Ascending aorta (tissue), 2 donors: Measurements from ENCODE around the gene OCSTAMP. TPM values are rescaled to one million over a fixed set of nuclear protein-coding genes. Genes with fewer than 3 reads are reported as not detected.

Experiments
- DNase-seq, 2 donors: peaks; one replicate each; pipeline ENCODE4 v3.0.0-alpha.2; 2019; ENCODE audit warnings: low spot score in 2 of 2
- H3K27ac ChIP-seq, 2 donors: fragments of 200-600 bp; sonication (generic); one replicate each; pipeline ENCODE4 v1.5.1; 2016 to 2017; ENCODE audit warnings: mild to moderate bottlenecking in 1 of 2
- H3K27me3 ChIP-seq: fragments of 200-600 bp; sonication (generic); one replicate; pipeline ENCODE4 v1.5.1; 2017
- H3K36me3 ChIP-seq, 2 donors: fragments of 200-600 bp; sonication (generic); one replicate each; pipeline ENCODE4 v1.5.1; 2016
- H3K4me1 ChIP-seq, 2 donors: fragments of 200-600 bp; sonication (generic); one replicate each; pipeline ENCODE4 v1.5.1; 2016 to 2017; ENCODE audit warnings: mild to moderate bottlenecking in 1 of 2
- H3K4me3 ChIP-seq, 2 donors: fragments of 200-600 bp; sonication (generic); one replicate each; pipeline ENCODE4 v1.5.1; 2016 to 2017; ENCODE audit warnings: mild to moderate bottlenecking in 1 of 2
- H3K9me3 ChIP-seq, 2 donors: fragments of 200-600 bp; sonication (generic); one replicate each; pipeline ENCODE4 v1.5.1; 2016
- intact Hi-C: fragments of 100-400 bp; cut with DNase I; formaldehyde crosslinking; loops from one replicate; pipeline ENCODE4 v1.15.1; 2023
- total RNA-seq: library from RNA; depleted of rRNA; stranded (reverse); fragments of >200 nt; gene quantifications from one replicate; pipeline ENCODE4 v1.1.0, GENCODE V29; 2016
- TF ChIP-seq, protein P1 (sequence below), 3 experiments: fragments of 200-600 bp in 2 of 3; fragments of 450-650 bp in 1 of 3; sonication (generic) in 2 of 3; IDR thresholded peaks; one replicate each; pipeline ENCODE4 v1.5.1; 2016 to 2019; ENCODE audit warnings: antibody characterized with exemption in 3 of 3, mild to moderate bottlenecking in 1 of 3, moderate library complexity in 1 of 3

The OCSTAMP gene
- total RNA-seq, 1 donor from 2014 or later: not detected

DNA sequence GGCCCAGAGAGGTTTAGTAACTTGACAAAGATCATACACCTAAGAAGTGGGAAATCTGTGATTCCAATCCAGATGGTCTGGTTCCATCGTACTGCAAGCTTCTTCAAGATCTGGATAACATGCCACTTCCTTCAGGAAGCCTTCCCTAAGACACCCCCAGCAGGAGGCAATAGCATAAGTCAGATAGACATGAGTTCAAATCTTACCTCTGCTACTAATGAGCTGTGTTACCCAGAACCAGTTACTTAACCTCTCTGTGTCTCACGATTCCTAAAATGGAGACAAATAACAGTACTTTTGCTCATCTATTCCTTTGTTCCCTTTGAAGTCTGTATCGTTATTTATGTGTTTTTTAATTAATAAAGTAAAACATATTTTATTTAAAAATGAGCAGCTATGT is 22.3 kb upstream of the OCSTAMP start:
- no peak overlapping the region for H3K4me3 ChIP-seq
- DNase-seq: no peak
- intact Hi-C loops: no loop called here
- H3K27me3 ChIP-seq: no peaks in the 10 kb centered on the region
- TF ChIP-seq, protein P1, sequence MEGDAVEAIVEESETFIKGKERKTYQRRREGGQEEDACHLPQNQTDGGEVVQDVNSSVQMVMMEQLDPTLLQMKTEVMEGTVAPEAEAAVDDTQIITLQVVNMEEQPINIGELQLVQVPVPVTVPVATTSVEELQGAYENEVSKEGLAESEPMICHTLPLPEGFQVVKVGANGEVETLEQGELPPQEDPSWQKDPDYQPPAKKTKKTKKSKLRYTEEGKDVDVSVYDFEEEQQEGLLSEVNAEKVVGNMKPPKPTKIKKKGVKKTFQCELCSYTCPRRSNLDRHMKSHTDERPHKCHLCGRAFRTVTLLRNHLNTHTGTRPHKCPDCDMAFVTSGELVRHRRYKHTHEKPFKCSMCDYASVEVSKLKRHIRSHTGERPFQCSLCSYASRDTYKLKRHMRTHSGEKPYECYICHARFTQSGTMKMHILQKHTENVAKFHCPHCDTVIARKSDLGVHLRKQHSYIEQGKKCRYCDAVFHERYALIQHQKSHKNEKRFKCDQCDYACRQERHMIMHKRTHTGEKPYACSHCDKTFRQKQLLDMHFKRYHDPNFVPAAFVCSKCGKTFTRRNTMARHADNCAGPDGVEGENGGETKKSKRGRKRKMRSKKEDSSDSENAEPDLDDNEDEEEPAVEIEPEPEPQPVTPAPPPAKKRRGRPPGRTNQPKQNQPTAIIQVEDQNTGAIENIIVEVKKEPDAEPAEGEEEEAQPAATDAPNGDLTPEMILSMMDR (IDR thresholded peaks at IDR 0.05): no peak
- H3K36me3 ChIP-seq: no peaks in the 10 kb centered on the region
- peaks cover 0 to 10% of the 10 kb centered on the region in 2 donors for H3K4me1 ChIP-seq
- no peaks in the 10 kb centered on the region for H3K9me3 ChIP-seq
- no peak overlapping the region for H3K27ac ChIP-seq

DNA sequence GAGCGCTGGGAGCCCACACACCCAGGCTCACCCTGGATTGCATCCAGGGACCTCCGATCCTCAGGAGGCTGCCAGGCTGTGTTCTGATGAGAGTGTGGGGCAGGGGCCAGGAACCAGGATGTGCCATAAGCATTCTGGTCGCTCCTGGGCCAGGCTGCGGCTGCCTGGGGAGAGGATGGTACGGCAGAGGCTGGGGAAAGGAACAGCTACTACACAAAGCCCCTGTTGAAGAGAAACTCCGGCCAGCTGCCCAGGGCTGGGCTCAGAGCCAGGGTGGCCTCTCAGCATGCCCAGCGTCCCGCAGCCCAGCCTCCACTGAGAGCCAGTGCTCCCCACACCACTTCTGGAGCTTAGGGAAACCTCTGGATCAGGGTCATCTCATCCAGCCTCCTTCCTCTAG is 21.7 kb upstream of the OCSTAMP start:
- TF ChIP-seq, protein P1 (IDR thresholded peaks at IDR 0.05): no peak
- DNase-seq: no peak
- H3K36me3 ChIP-seq: no peaks in the 10 kb centered on the region

DNA sequence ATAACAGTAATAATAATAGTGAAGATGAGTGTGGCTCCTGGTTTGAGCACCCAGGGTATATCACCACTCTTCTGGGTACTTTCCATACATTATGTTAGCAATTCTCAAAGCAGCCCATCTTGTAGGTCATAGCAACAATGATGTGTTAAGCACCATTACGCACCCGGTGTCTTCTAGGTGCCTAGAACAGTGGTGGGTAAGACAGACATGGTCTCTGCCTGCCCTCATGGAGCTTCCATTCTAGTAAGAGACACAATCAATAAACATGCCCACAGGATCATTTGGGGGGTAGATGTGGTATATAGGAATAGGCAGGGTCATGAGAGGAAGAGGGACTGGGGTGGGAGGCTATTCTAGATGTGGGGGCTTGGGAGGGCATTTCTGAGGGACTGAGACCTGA is 21.0 kb upstream of the OCSTAMP start:
- TF ChIP-seq, protein P1 (IDR thresholded peaks at IDR 0.05): no peak
- Histone ChIP-seq H3K4me1 (peaks cover 0 to 10% of the 10 kb centered on the region in 2 donors), H3K36me3 (no peaks in the 10 kb centered on the region), H3K9me3 (no peaks in the 10 kb centered on the region), H3K27ac (no peak overlapping the region), H3K27me3 (no peaks in the 10 kb centered on the region), H3K4me3 (no peak overlapping the region)
- DNase-seq: no peak
- intact Hi-C loops: no loop called here

More for the DNA sequence above, 21.7 kb upstream of the OCSTAMP start:
- H3K27me3 ChIP-seq: no peaks in the 10 kb centered on the region
- no peak overlapping the region for H3K27ac ChIP-seq
- no peaks in the 10 kb centered on the region for H3K9me3 ChIP-seq
- intact Hi-C loops: no loop called here
- H3K4me3 ChIP-seq: no peak overlapping the region
- peaks cover 0 to 10% of the 10 kb centered on the region in 2 donors for H3K4me1 ChIP-seq

DNA sequence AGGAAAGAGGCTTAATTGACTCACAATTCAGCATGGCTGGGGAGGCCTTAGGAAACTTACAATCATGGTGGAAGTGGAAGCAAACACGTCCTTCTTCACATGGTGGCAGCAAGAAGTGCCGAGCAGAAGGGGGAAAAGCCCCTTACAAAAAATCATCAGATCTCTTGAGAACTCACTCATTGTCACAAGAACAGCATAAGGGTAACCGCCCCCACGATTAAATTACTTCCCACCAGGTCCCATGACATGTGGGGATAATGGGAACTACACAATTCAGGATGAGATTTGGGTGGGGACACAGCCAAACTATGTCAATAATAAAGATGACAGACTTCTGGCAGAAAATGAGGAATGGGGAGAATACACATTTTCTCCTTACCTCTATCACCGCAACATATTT is 20.5 kb upstream of the OCSTAMP start:
- H3K4me3 ChIP-seq: no peak overlapping the region
- H3K36me3 ChIP-seq: no peaks in the 10 kb centered on the region
- TF ChIP-seq, protein P1 (IDR thresholded peaks at IDR 0.05): no peak
- no peak for DNase-seq
- no peak overlapping the region for H3K27ac ChIP-seq
- intact Hi-C loops: no loop called here
- no peaks in the 10 kb centered on the region for H3K9me3 ChIP-seq
- no peaks in the 10 kb centered on the region for H3K27me3 ChIP-seq
- H3K4me1 ChIP-seq: peaks cover 0 to 10% of the 10 kb centered on the region in 2 donors

DNA sequence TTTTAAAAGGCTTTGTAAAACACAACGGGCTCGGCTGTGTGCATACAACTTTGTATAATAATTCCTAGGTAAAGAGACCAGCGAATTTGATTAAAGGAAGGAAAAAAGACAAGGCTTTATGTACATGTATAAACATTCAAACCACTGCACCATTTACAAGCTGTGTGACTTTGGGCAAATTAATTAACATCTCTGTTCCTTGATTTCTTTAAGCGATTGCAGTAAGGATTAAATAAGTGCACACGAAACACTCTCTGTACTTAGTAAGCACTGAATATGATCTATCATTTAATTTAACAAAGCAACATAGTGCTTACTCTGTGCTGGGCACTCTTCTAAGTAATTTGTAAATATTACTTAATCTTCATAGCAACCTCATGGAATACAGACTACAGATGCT is 19.5 kb upstream of the OCSTAMP start:
- Histone ChIP-seq H3K36me3 (no peaks in the 10 kb centered on the region), H3K4me1 (peaks cover 0 to 10% of the 10 kb centered on the region in 2 donors), H3K27ac (no peak overlapping the region), H3K27me3 (no peaks in the 10 kb centered on the region), H3K4me3 (no peak overlapping the region), H3K9me3 (no peaks in the 10 kb centered on the region)
- intact Hi-C loops: no loop called here
- DNase-seq: no peak
- TF ChIP-seq, protein P1 (IDR thresholded peaks at IDR 0.05): no peak

DNA sequence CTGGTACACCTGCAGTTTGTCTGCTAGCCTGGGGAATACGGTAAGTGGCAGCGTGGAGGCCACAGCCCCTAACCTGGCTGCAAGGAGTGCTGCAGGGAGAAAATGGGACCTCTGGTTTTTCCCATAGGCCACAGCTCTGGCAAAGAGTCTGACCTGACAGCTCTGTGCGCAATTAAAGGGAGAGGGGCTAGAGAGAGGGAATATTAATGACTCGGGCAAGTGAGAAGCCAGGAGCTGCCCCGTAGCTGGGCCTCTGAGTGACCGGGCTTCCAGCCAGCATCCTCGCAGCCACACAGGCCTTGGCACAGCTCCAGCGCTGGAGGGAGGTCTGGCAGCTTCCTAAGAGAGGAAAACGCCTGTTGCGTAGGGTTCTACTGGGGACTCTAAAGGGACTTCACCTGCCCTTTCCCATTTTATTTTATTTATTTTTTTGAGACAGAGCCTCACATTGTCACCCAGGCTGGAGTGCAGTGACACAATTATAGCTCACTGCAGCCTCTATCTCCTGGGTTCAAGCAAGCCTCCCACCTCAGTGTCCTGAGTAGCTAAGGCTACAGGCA is 18.2 kb upstream of the OCSTAMP start:
- DNase-seq: peak in 1 of 2 donors; percentile 81
- H3K4me1 ChIP-seq: peaks cover 0 to 10% of the 10 kb centered on the region in 2 donors
- no peak overlapping the region for H3K4me3 ChIP-seq
- intact Hi-C loops: no loop called here
- no peaks in the 10 kb centered on the region for H3K36me3 ChIP-seq
- H3K27me3 ChIP-seq: no peaks in the 10 kb centered on the region
- TF ChIP-seq, protein P1 (IDR thresholded peaks at IDR 0.05): no peak
- no peak overlapping the region for H3K27ac ChIP-seq
- H3K9me3 ChIP-seq: no peaks in the 10 kb centered on the region
